HG03457 (cell line): ENCODE results near the gene COG5.

Experiments used
- ATAC-seq: cut with Tn5 transposase; IDR thresholded peaks from one replicate; pipeline ENCODE4 v1.9.1; 2021; ENCODE audit warnings: moderate number of reproducible peaks; ENCODE audit not compliant: unreplicated experiment

COG5 gene

DNA sequence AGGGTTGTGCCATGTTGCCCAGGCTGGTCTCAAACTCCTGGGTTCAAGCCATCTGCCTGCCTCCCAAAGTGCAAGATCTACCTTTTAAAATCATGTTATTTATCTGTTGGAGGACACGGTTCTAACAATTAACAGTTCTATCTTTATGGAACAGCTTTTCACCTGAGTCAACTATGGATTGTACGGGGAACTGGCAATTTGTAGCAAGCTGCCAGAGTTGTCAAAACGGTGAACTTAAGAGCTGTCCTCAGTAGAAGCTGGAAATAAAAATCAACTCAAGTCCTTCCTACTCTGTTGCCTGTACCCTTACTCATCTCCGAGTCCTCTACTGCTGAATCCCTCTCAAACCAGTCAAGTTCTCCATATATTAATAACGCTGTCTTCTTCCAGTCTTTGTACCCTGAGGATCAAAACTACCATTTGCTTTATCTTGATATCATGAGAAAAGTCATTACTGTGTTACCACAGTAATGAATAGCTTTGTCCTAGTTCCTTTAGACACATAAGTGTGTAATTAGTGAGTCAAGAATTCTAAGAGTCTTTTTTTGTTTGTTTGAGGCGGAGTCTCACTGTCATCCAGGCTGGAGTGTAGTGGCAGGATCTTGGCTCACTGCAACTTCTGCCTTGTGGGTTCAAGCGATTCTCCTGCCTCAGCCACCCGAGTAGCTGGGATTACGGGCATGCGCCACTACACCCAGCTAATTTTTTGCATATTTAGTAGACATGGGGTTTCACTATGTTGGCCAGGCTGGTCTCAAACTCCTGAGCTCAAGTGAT lies 366.7 kb downstream of the COG5 start:
- ATAC-seq, result no peak

DNA sequence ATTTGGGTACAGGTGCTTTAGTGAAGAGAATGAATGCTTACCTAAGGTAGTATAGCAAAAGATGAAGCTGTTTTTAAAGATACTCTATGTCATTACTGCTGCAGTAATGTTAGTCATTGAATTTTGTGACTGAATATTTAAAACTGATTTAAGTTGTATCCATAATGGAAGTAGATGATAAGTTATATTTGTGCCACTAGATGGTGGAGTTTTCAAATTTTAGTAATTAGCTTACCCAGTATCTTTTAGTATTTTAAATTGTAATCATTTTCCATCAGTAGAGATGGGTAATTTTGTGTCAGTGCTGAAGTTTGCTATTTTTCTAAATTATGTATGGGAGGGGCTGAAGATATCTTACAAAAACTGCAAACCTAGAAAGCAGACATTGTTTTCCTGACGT lies 369.7 kb downstream of the COG5 start:
- ATAC-seq, result no peak

DNA sequence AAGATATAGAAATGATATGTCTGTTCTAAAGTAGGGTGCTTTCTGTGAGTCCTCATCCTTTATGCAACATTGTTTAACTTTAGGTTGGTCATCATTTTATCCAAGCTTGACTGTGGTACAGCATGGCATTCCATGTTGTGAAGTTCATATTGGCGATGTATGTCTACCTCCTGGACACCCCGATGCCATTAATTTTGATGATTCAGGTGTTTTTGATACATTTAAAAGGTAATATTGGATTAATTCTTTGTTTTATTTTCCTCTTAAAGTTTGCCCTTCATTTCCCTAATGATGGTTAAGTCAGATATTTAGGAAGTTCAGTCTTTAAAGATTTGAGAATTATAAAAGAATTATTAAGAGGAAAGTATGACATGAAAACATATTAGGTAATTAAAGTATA lies 373.6 kb downstream of the COG5 start:
- no peak for ATAC-seq

DNA sequence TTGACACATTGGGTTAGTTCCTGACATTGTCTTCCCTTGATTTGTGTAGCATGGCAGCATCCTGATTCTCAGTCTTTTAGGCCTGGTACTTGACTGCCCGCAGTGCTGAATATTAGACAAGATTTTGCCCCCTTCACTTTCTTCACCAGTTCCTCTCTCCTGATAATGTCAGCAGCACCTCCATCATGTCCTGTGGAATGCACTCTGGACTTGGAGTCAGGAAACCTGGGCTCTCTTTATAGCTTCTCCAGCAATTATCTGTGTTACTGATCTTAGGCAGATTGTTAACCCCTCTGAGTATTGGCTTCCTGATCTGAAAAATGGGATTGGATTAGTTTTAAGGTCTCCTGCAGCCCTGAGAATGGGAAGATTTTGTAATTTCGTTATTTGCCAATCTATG lies 375.9 kb downstream of the COG5 start:
- ATAC-seq, result no peak

DNA sequence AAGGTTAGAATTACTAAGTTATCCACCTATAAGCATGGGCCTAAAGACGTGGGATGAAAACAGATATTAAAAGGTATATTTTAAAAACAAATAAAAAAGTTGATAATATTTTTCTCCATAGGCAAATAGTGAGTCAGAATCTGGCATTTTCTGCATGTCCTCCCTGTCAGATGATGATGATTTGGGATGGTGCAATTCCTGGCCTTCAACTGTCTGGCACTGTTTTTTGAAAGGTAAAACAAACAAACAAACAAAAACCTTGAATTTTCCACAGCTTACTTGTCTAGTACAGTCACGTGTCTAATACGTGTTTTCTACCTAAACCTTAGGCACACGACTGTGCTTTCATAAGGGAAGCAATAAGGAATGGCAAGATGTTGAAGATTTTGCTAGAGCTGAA lies 377.5 kb downstream of the COG5 start:
- no peak for ATAC-seq

DNA sequence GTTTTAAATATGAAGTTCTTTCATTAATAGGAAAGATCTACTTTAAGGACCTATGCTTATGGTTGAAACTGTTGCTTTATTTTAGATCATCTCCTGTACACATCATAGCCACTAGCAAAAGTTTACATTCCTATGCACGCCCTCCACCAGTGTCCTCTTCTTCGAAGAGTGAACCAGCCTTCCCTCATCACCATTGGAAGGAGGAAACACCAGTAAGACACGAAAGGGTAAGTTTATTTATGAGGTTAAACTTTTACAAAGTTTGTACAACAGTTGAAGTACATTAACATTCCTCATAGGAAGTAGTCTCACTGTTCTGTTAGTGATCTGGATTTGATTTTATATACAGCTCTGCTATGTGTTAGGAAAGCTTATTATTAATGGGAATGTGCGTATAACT lies 378.0 kb downstream of the COG5 start:
- no peak for ATAC-seq

DNA sequence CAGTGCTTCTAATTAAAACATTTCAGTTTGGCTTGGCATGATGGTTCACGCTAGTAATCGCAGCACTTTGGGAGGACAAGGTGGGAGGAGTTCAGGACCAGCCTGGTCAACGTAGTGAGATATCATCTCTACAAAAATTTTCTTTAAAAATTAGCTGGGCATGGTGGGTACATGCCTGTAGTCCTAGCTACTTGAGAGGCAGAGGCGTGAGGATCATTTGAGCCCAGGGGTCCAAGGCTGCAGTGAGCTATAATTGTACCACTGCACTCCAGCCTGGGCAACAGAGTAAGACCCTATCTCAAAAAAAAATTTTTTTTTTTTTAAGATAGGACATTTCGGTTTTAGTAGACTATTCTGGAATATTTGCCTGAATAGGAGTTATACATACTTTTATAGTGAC lies 382.5 kb downstream of the COG5 start:
- ATAC-seq, result no peak

DNA sequence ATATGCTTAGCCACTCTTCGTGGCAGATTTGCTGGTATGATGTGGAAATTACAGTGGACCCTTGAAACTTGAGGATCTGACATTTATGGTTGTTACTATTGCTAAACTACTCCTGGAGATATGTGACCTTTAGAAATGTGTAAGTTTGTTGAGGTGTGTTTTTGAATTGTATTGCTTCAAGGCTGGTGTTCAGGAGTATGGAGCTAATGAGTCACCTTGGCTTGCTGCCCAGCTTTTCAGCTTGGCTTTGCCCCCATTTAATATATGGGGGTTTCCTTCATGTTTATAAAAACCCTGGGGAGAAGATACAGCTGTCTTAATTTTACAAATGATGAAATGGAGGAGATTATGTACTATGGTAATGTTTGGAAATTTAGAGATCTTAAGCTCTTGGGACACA lies 383.3 kb downstream of the COG5 start:
- ATAC-seq, result no peak

DNA sequence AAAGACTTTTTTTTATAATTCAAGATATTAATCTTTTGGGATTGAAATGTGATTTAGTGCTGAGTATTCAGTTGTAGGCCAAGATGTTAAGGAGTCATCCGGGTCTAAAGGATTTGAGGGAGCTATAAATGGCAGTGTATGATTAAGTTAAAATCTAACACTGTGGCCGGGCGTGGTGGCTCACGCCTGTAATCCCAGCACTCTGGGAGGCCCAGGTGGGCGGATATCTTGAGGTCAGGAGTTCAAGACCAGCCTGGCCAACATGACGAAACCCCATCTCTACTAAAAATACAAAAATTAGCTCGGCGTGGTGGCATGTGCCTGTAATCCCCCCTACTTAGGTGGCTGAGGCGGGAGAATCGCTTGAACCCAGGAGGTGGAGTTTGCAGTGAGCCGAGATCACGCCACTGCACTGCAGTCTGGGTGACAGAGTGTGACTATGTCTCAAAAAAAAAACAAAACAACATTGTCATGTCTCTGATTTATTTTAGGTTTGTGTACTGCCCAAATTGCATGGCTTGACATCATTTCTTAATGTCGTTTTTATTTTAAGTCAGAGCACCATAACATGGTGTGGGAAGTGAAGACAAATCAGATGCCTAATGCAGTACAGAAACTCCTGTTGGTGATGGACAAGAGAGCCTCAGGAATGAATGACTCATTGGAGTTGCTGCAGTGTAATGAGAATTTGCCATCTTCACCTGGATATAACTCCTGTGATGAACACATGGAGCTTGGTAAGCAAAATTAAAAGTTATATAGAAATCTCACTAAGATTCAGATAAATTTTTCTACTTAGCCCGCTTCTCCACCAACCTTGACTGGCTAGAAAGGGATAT lies 384.2 kb downstream of the COG5 start:
- no peak for ATAC-seq

DNA sequence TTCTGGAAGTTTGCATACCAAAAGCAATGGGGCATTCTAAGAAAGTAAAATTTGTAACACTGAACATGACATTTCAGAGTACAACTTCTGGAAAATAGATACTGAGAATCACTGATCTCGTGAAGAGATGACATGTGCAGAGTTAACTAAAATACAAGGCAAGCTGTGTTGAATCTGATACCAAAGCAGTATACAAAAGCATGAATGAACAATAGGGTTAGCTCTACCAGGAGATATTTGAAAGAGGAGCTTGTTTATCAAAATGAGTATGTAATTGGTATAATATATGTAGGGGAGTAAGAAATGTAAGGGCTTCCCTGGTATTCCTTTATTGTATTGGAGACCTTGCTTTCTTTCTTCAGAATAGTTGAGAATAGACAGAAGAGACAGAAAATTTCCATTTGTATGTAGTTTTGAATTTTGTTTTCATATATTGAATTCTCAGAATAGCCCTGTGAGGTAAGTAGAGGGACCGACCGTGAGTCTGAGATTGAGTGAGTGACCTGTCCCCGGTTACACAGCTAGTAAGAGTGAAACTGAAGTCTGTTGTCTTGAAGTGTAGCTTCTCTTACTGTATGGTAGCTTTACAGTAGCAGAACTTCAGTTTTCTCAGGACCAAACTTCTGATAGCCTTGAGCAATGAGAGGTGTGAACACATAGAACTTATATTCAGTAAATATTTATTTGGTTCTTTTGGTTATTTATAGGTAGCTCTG lies 389.9 kb downstream of the COG5 start:
- no peak for ATAC-seq

DNA sequence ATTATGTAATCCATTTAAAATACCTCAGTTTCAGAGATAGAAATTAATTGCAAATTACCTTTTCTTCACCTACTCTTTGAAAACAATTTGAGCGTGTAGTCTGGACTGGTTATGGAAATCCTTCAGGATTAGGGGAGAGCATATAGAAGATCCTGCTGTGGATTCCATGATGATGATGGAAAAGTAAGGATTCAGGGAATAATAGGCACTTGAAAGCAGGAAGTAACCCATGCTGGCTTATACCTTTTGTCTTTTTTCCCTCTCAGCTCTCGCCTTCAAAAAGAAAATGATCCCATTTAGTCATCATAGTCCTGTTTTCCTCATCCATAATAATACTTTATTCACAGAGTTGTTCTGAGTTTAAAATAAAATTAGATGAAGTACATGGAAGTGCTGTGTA lies 390.5 kb downstream of the COG5 start:
- no peak for ATAC-seq

DNA sequence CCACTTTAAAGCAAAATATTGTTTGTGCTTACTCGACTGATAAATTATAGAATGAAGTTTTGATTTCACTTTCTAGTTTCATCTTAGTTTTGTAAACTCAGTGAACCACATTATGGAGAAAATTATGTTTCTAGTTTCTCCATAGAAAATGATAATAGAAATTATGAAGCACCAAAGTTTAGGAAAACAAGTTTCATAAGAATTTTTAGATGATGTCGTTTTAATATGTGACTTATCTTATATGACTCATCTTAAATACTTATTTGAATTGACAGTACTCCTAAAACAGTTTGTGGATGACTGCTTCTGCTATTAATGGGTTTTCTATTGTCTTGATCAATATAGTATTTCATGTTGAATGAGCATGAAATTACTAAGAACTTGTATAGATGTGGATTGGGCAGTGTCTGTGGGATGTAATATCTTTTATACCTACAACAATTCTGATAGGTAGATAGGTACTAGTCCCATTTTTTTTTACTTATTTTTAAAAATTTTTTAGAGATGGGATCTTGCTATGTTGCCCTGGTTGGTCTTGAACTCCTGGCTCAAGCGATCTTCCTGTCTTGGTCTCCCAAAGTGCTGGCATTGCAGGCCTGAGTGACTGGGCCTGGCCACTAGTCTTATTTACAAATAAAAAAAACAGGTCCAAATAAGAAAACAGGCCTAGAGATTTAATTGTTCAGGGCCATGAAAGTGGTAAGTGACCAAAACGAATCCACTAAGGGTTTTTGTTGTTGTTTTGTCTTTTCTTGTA lies 391.3 kb downstream of the COG5 start:
- no peak for ATAC-seq

DNA sequence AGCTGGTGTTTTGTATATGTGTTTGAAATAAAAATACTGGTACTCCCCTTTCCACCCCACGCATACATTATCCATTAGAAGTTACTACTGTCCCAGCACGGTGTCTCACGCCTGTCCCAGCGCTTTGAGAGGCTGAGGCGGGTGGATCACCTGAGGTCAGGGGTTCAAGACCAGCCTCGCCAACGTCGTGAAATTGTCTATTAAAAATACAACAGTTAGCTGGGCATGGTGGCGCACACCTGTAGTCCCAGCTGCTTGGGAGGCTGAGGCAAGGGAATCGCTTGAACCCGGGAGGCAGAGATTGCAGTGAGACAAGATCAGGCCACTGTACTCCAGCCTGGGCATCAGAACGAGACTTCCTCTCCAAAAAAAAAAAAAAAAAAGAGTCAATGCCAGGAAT lies 392.2 kb downstream of the COG5 start:
- ATAC-seq, result no peak

DNA sequence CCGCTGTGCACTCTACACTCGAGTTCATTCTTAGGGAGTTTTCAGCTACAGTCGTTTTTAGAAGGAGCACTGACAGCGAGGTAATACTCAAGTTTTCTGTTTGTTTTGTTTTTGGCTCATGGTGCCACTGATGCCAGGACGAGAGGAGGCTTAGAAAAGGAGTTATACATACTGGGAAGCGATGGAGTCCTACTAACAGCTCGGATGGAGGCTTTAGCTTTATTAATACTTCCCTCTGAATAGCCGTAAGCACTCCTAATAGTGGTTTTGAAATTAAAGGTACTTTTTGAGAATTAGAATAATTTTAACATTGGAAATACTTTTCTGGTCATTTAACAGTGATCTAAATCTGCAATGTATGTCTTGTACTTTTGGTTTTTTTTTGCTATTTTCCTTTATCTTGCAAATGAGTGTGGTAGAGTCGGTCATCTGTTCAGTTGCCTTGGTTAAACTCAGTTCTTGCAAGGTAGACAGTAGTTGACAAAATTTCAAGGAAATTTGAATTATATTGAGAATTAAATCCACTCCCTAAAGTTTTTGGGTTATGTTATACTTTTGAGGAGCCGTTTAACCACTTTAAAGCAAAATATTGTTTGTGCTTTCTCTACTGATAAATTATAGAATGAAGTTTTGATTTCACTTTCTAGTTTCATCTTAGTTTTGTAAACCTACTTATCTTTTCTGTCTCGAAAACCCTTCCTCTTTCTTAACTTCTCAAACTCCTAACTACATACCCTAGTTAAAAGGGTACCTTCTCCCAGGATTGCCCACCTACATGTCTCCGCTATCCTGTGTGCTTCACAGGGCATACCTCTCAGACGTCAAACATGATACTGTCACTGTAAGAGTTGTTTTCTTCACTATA lies 393.4 kb downstream of the COG5 start:
- no peak for ATAC-seq

DNA sequence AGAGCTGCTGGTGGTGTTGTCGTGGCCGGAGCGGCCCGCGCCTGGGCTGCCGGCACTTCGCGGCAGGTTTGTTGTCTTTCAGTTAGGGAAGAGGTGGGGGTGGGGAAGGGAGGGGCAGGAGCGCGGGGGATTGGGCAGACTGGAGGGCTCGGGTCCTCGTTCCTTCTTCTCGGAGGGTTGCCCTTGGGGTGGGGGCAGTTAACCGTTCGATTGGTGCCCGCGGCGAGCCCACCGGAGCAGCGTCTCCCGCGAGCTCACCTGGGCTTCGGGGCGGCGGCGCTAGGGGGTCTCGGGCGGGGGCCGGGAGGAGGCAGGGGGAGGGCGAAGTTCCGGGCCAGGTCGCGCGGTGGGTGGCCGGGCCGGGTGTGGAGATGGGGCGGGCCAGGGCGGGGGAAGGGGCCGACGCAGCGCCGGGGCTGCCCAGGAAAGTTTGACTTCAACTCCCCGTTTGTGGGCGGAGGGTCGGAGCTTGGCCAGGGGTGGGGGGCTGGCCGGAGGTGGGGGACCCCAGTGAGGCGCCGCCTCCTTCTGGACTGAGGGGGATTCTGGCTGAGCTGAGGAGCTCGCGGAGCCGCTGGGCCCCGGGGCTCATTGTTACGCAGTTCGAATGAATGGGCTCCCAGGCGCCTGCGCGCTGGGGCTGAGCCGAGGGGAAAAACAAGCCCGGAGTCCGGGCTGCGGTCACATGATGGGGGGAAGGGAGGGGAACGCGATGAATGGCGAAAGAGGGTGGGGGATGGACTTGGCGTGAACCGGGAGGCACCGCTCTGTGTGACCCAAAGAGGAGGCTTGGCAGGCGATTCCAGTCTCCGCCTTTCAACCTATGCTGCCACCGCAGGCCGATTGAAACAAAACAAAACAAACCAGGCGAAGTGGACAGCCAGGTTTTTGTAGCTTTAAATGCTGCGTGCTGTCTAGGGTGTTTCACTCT lies 394.3 kb downstream of the COG5 start:
- peak; percentile 22 for ATAC-seq

DNA sequence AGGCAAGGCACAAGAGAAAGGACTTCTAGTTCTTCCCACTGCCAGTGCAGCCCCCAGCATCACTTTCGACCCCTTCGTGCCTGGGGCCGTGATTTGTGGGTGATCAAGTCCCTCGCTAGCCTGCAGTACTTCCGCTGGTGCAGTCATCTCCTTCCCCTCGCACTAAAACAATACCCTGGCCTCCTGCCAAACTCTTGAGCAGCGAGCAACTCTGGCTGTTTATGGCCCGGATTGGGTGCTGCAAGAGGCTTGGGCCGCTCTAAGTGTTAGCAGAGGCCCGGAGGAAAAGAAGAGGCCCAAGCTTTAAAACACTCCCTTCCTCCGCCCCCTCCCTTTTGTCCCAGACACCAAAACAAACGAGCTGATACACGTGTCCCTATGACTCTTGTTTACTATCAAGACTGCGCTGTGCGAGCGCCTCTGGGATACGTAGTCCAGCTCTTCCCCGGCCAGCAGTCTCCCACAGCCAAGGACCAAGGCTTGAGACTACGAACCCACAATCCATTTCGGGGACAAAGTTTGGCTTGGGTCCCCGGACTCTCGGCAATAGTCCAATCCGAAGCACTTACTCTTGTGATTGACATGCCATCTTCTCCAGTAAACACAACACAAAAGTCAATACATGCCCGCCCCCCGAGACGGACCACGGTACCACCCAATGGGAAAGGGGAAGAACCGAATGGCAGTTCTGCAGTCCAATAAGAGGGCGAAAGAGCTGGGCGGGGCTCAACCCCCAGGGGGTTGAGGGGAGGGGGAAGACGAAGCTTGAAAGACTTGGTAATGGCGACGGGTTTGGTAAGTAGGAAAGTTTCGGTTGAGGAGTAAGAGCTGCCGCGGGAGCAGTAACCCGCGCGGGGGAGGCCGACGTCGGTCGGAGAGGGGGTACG lies 395.2 kb downstream of the COG5 start, which contains the start of gene HBP1:
Gene HBP1, plus strand, starts transcription at position 771 of the 887 bp plus-strand sequence. CDS start 10,891 bp downstream, outside the sequence.
- peak; percentile 91 for ATAC-seq

DNA sequence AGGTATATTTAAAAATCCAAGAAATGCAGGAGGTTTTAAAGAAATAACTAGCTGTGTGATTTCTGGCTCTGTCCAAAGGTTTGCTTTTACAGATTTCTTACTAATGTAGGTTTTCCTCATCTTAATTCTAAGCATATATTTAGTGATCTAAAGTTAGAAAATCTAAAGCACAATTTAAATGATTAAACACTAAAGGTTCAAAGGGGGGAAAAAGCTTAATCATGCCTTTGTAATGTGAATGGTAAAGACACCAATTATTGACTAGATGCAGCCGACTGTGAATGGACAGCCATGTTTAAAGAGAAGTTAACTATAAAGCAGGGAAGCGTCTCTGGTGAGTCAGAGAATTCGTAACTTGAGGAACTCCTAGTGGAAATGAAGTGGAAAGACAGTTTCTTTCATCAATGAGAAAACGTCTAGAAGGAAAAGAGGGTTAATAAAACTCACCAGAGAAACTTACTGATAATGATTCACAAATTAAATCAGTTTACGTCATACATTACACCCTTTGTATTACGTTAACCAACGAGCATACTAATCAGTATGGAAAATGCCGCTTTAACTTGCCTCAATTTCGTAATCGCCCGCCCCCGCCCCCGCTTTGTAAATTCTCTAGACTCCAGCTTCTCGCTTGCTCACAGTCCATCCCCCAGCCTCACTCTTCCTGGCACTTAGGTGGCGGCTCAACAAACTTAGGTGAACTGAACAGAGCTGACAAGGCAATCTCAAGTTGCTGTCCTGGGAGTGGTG lies 396.1 kb downstream of the COG5 start:
- no peak for ATAC-seq
